ENCODE results near the gene POC1A.

Gene POC1A

GRCh38 chr3:52154135-52155094 lies at the start of gene POC1A:
TSS of gene POC1A (minus strand) at chr3:52154423. CDS start at chr3:52154372, 51 bp downstream.
- DNase-seq = peak; percentile 89

GRCh38 chr3:52203701-52204100 lies 49.5 kb upstream of the POC1A start:
- no peak for DNase-seq

- peak; percentile 44 for DNase-seq
These were observed 48.3 kb upstream of the POC1A start for GRCh38 chr3:52202384-52203077.

- DNase-seq = no peak
These were observed 46.9 kb upstream of the POC1A start for GRCh38 chr3:52200981-52201679.

- no peak for DNase-seq
These were observed 44.7 kb upstream of the POC1A start for GRCh38 chr3:52198643-52199608.

GRCh38 chr3:52197842-52198625 lies 43.8 kb upstream of the POC1A start, which contains the start of gene ALAS1:
TSS of gene ALAS1 (plus strand) at chr3:52198160. CDS start at chr3:52199242, 1,082 bp downstream.
- DNase-seq = peak; percentile 12

GRCh38 chr3:52197499-52197841 lies 43.2 kb upstream of the POC1A start:
- DNase-seq = no peak

GRCh38 chr3:52196977-52197376 lies 42.8 kb upstream of the POC1A start:
- DNase-seq = no peak

- DNase-seq = peak; percentile 51
These were observed 41.7 kb upstream of the POC1A start for GRCh38 chr3:52195823-52196331.

- DNase-seq = no peak
These were observed 41.0 kb upstream of the POC1A start for GRCh38 chr3:52195291-52195597.

- no peak for DNase-seq
These were observed 40.5 kb upstream of the POC1A start for GRCh38 chr3:52194485-52195290.

- no peak for DNase-seq
These were observed 38.8 kb upstream of the POC1A start for GRCh38 chr3:52193065-52193464.

- DNase-seq = no peak
These were observed 37.4 kb upstream of the POC1A start for GRCh38 chr3:52191663-52192062.

- no peak for DNase-seq
These were observed 36.3 kb upstream of the POC1A start for GRCh38 chr3:52190294-52191074.

- no peak for DNase-seq
These were observed 34.3 kb upstream of the POC1A start for GRCh38 chr3:52188556-52188955.

- DNase-seq = no peak
These were observed 32.5 kb upstream of the POC1A start for GRCh38 chr3:52186729-52187128.

GRCh38 chr3:52185837-52186236 lies 31.6 kb upstream of the POC1A start:
- peak; percentile 31 for DNase-seq

- no peak for DNase-seq
These were observed 31.1 kb upstream of the POC1A start for GRCh38 chr3:52185311-52185710.

- DNase-seq = no peak
These were observed 30.5 kb upstream of the POC1A start for GRCh38 chr3:52184690-52185089.

Measured in SIG-M5 (cell line).